H4 (cell line): ENCODE data around the gene ITGA6. TPM values are rescaled to one million over a fixed set of nuclear protein-coding genes. Genes with fewer than 3 reads are reported as not detected.

Source experiments
- DNase-seq: peaks from one replicate; pipeline ENCODE4 v3.0.0-alpha.2; 2015; ENCODE audit warnings: low spot score
- total RNA-seq: library from RNA; depleted of rRNA; stranded (reverse); fragments of >200 nt; shearing (Covaris generic); gene quantifications from 2 replicates; pipeline ENCODE4 v1.2.3, GENCODE V29; 2014

The ITGA6 gene
- total RNA-seq, 1 experiment from 2014 or later: 26.8 TPM

- no peak for DNase-seq
Measured at GRCh38 chr2:172440795-172441194, 13.4 kb downstream of the ITGA6 start.

GRCh38 chr2:172442072-172442895 is 14.9 kb downstream of the ITGA6 start:
- peak; percentile 97 for DNase-seq

- DNase-seq: peak; percentile 34
Measured at GRCh38 chr2:172445851-172446250, 18.5 kb downstream of the ITGA6 start.

- DNase-seq: no peak
Measured at GRCh38 chr2:172446474-172447063, 19.2 kb downstream of the ITGA6 start.

GRCh38 chr2:172447811-172448493 is 20.6 kb downstream of the ITGA6 start:
- no peak for DNase-seq

- DNase-seq: no peak
Measured at GRCh38 chr2:172448544-172449267, 21.3 kb downstream of the ITGA6 start.

GRCh38 chr2:172449911-172450550 is 22.6 kb downstream of the ITGA6 start:
- no peak for DNase-seq

- no peak for DNase-seq
Measured at GRCh38 chr2:172451923-172452322, 24.5 kb downstream of the ITGA6 start.

GRCh38 chr2:172452845-172453244 is 25.5 kb downstream of the ITGA6 start:
- no peak for DNase-seq

- no peak for DNase-seq
Measured at GRCh38 chr2:172454404-172455120, 27.2 kb downstream of the ITGA6 start.

- no peak for DNase-seq
Measured at GRCh38 chr2:172455121-172455515, 27.7 kb downstream of the ITGA6 start.

GRCh38 chr2:172456002-172456401 is 28.6 kb downstream of the ITGA6 start:
- no peak for DNase-seq

- DNase-seq: no peak
Measured at GRCh38 chr2:172457536-172457935, 30.1 kb downstream of the ITGA6 start.

GRCh38 chr2:172458561-172459124 is 31.3 kb downstream of the ITGA6 start:
- DNase-seq: no peak

- peak; percentile 58 for DNase-seq
Measured at GRCh38 chr2:172460780-172461201, 33.4 kb downstream of the ITGA6 start.

GRCh38 chr2:172461591-172462372 is 34.4 kb downstream of the ITGA6 start:
- peak; percentile 37 for DNase-seq

GRCh38 chr2:172462373-172462848 is 35.0 kb downstream of the ITGA6 start:
- DNase-seq: no peak

GRCh38 chr2:172462849-172463381 is 35.5 kb downstream of the ITGA6 start:
- DNase-seq: no peak

- no peak for DNase-seq
Measured at GRCh38 chr2:172464400-172465129, 37.2 kb downstream of the ITGA6 start.
